ENCODE measurements around the gene LRRC3.

Gene LRRC3

GRCh38 chr21:44459712-44460440 lies 4.6 kb downstream of the LRRC3 start:
- no peak for DNase-seq

- DNase-seq: no peak
These were observed 5.1 kb downstream of the LRRC3 start for GRCh38 chr21:44460441-44460755.

GRCh38 chr21:44461005-44461404 lies 5.7 kb downstream of the LRRC3 start:
- no peak for DNase-seq

GRCh38 chr21:44461464-44462001 lies 6.2 kb downstream of the LRRC3 start:
- DNase-seq: no peak

- DNase-seq: no peak
These were observed 7.0 kb downstream of the LRRC3 start for GRCh38 chr21:44462086-44462833.

GRCh38 chr21:44462834-44463200 lies 7.5 kb downstream of the LRRC3 start:
- no peak for DNase-seq

GRCh38 chr21:44463724-44464123 lies 8.4 kb downstream of the LRRC3 start:
- no peak for DNase-seq

- DNase-seq: no peak
These were observed 9.0 kb downstream of the LRRC3 start for GRCh38 chr21:44464351-44464750.

- no peak for DNase-seq
These were observed 11.1 kb downstream of the LRRC3 start for GRCh38 chr21:44466351-44466954.

- DNase-seq: no peak
These were observed 11.9 kb downstream of the LRRC3 start for GRCh38 chr21:44466996-44467858.

- no peak for DNase-seq
These were observed 12.5 kb downstream of the LRRC3 start for GRCh38 chr21:44467859-44468195.

- DNase-seq: no peak
These were observed 16.0 kb downstream of the LRRC3 start for GRCh38 chr21:44471341-44471740.

- no peak for DNase-seq
These were observed 16.7 kb downstream of the LRRC3 start for GRCh38 chr21:44471996-44472395.

- no peak for DNase-seq
These were observed 18.7 kb downstream of the LRRC3 start for GRCh38 chr21:44473915-44474555.

GRCh38 chr21:44475266-44475845 lies 20.0 kb downstream of the LRRC3 start:
- no peak for DNase-seq

- no peak for DNase-seq
These were observed 21.8 kb downstream of the LRRC3 start for GRCh38 chr21:44477131-44477530.

- no peak for DNase-seq
These were observed 22.4 kb downstream of the LRRC3 start for GRCh38 chr21:44477712-44478111.

- DNase-seq: no peak
These were observed 23.0 kb downstream of the LRRC3 start for GRCh38 chr21:44478124-44478800.

- DNase-seq: no peak
These were observed 23.5 kb downstream of the LRRC3 start for GRCh38 chr21:44478801-44479167.

GRCh38 chr21:44479556-44480199 lies 24.4 kb downstream of the LRRC3 start:
- peak; percentile 12 for DNase-seq

Measured in hematopoietic multipotent progenitor cell treated with erythropoietin and hydrocortisone succinate and interleukin-3 and kit ligand, for 8 days (in vitro differentiated cells).